NCI-H1694 (cell line): ENCODE results near the gene TIA1.
"Not testable (repeated sequence)": the region's sequence is repeated elsewhere in the genome, so short reads cannot be mapped to it uniquely, and the experiment has no call there.

ENCODE experiments used
- DNase-seq: peaks from one replicate; lab custom pipeline; 2025; lab: John Stamatoyannopoulos, UW

TIA1 gene, protein sequence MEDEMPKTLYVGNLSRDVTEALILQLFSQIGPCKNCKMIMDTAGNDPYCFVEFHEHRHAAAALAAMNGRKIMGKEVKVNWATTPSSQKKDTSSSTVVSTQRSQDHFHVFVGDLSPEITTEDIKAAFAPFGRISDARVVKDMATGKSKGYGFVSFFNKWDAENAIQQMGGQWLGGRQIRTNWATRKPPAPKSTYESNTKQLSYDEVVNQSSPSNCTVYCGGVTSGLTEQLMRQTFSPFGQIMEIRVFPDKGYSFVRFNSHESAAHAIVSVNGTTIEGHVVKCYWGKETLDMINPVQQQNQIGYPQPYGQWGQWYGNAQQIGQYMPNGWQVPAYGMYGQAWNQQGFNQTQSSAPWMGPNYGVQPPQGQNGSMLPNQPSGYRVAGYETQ

GRCh38 chr2:70248181-70248847, at the start of gene TIA1:
Gene TIA1 (minus strand): TSS chr2:70248628. CDS start chr2:70248430, 198 bp downstream.
- DNase-seq = peak; percentile 98

GRCh38 chr2:70297828-70298227, 49.4 kb upstream of the TIA1 start:
- not testable (repeated sequence) for DNase-seq

GRCh38 chr2:70283500-70284191, 35.2 kb upstream of the TIA1 start:
- no peak for DNase-seq

DNA sequence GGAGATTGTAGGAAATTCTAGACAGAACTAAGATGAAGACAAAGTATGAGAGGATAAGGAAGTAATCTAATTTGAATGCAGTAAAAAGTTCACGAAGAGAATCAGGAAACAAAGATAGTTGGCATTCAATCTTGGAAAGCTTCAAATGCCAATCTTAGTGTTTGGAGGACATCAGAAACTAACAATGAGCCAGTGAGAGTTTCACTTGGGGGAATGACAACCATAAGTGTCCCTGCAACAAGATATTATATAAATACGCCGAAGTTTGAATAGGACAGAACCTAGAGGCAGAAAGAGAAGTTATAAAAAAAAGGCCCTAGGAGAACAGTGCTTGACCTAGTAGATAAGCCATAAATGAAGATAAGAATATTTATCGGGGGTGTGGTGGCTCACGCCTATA, 34.0 kb upstream of the TIA1 start:
- DNase-seq = no peak

DNA sequence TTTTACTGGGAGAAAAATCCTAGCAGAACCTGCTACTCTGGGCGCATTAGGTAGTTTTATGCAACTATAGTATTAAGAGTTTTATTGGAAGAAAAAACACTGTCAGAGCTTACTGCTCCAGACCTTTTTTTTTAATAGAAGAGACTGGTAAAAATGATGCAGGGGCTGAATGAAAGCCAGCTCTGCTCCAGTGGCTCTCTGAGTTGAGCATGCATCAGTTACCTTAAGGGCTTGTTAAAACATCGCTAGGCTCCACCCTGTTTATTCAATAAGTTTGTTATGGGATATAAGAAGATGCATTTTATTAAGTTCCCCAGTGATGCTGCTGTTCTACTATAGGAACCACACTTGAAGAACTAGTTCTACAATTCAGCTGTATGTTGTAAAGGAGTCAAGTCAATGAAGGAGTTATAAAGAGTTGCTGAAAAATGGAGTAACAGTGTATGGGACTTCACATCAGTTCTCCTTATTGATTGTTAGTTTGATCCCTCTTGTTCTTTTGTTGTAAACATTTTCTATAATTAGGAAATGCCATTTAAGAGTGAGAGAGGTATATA, 31.9 kb upstream of the TIA1 start:
- DNase-seq = no peak

GRCh38 chr2:70270323-70270722, 21.9 kb upstream of the TIA1 start:
- DNase-seq = no peak

DNA sequence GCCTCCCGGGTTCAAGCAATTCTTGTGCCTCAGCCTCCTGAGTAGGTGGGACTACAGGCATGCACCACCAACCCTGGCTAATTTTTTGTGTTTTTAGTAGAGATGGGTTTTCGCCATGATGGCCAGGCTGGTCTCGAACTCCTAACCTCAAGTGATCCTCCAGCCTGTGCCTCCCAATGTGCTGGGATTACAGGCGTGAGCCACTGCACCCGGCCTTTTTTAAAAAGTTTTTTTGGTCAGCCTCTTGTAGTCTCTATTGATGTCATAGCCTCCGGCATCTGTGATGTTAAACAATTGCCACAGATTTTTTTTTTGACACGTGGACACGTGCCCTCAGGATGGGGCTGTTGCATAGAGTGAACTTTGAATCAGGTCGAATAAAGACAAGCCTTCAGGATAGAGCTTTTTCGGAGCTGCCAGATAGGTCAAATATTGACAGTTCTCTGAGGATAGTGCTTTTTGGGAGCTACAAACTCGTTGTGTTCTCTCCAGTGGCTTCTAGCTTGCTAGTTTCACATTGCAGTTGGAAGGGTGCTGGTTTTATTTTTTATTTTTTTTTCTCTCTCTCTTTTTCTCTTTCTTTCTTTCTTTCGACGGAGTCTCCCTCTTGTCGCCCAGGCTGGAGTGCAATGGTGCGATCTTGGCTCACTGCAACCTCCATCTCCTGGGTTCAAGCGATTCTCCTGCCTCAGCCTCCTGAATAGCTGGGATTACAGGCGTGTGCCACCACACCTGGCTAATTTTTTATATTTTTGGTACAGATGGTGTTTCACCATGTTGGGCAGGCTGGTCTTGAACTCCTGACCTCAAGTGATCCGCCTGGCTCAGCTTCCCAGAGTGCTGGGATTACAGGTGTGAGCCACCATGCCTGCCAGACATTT, 21.2 kb upstream of the TIA1 start:
- DNase-seq = not testable (repeated sequence)

DNA sequence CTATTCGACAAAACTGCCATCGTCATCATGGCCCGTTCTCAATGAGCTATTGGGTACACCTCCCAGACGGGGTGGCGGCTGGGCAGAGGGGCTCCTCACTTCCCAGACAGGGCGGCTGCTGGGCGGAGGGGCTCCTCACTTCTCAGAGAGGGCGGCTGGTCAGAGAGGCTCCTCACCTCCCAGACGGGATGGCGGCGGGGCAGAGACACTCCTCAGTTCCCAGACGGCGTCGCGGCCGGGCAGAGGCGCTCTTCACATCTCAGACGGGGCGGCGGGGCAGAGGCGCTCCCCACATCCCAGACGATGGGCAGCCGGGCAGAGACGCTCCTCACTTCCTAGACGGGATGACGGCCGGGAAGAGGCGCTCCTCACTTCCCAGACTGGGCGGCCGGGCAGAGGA, 18.5 kb upstream of the TIA1 start:
- DNase-seq = not testable (repeated sequence)

DNA sequence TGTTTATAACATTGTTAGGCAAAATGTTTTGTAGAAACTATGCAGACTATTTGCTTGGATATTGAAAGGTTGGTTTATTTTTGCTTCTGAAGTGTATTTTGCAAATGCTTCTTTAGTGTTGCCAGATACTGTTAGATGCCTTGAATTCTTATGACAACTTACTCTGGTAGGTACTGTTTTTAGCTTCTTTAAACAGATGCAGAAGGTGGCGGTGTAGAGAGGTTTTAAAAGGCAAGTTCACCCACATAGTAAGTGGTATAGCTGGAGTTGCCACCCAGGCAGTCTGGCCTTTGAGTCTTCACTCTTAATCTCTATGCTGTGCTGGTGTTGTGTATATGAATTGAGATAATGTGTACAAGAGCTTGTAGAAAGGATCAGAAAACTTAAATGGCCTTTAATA, 13.1 kb upstream of the TIA1 start:
- DNase-seq = no peak

DNA sequence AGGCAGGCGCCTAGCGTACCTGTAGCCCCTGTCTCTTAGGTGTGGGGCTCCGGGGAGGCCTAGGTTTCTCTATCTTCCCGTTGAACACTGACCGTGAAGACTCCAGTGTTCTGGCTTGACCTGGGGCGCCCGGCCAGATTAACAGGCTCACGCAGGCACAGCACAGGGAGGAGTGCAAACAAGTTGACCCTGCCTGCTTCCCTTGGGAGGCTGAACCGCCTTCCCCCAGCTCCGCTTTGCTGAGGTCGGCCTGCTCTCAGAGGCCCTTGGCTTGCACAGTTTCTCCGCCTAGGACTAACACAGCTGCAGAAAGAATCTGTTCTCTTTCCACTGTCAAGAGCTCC, 10.1 kb upstream of the TIA1 start:
- no peak for DNase-seq

DNA sequence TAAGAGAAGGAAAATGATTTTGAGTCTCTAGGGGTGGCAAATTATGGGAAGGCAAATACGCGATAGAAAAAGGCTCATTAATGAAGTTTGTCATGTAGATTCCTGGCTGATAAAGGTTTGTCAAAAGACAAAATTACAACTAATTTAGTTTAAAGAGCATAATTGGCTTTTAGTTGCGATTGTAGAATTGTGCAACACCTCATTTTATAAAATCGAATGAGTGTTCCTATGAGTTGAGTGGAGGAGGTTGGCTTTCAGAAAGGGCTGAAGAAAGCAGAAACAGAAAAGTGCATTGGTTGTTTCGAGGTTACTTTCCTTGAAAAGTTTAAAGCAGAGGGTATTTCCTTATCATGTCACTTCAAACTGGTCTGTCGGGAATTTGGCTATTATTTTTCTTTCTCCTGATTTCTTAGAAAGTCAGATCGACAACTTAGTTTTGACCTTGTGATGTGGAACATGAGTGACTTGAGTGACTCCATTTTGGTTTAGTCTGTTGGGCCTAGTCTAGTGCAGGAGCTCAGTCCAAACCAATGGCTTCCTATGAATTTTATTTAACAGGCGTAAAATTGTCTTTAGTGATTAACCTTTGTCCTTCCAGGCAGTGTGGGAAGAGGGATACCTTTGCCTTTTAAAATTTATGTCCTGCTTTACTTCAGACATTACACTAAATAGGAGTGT, 7.3 kb upstream of the TIA1 start:
- no peak for DNase-seq

DNA sequence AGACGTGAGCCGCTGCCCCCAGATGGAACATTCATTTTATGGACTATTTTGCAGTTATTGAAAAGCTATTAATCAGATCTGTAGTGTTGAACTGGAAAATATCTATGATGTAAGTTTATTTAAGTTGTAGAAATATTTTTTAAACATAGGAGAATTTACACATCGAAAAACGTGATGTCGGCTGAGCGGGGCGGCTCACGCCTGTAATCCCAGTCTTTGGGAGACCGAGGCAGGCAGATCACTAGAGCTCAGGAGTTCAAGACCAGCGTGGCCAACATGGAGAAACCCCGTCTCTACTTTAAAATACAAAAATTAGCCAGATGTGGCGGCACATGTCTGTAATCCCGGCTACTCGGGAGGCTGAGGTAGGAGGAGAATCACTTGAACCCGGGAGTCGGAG, 2.0 kb upstream of the TIA1 start:
- no peak for DNase-seq

DNA sequence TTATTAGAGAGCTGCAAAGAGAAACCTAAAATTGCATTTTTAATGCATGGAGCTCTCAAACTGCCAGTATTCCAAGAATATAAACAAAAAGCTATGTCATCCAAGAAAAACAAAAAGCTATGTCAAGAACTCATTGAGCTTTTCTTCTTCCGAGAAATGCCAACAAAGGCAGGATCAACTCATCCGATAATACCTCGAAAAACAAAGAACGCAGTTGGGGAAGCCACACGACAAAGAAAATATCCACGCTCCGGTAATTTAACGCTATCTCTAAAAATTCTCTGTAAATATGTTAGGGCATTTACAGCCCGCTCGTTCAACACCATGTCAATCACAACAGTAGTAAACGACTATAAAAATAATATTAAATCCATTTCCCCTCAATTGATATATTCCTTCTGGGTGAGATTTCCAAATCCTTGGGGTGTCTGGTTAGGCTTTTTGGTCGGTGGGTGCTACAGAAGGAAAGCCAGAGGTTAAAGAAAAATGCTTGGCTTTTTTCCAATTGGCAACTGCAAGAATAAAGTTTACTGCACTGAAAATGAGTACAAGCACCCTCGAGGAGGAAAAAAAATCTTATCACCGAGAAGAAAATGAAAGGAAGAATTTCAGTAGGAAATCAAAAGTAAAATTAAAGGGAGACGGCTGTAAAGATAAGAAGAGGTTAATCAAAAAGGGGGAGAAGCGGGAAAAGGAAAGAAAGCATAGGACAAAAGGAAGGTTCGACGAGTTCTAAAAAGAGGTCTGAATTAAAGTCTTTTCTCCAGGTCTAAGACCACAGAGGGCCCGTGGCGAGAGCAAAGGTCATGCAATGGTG, 856 bp downstream of the TIA1 start:
- peak; percentile 46 for DNase-seq

- DNase-seq = no peak
These were observed 4.4 kb downstream of the TIA1 start for GRCh38 chr2:70243806-70244584.

- DNase-seq = no peak
These were observed 5.9 kb downstream of the TIA1 start for GRCh38 chr2:70242552-70242951.

- no peak for DNase-seq
These were observed 7.1 kb downstream of the TIA1 start for GRCh38 chr2:70241340-70241739.

DNA sequence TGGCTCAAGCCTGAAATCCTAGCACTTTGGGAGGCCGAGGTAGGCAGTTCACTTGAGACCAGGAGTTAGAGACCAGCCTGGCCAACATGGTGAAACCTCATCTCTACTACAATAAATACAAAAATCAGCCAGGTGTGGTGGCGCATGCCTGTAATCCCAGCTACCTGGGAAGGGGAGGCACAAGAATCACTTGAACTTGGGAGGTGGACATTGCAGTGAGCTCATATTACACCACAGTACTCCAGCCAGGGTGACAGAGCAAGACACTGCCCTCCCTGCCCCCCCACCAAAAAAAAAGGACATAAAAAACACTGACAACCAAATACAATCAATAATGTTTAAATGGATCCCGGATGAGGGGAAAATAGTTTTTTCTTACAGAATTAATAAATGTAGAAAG, 7.8 kb downstream of the TIA1 start:
- DNase-seq = no peak

DNA sequence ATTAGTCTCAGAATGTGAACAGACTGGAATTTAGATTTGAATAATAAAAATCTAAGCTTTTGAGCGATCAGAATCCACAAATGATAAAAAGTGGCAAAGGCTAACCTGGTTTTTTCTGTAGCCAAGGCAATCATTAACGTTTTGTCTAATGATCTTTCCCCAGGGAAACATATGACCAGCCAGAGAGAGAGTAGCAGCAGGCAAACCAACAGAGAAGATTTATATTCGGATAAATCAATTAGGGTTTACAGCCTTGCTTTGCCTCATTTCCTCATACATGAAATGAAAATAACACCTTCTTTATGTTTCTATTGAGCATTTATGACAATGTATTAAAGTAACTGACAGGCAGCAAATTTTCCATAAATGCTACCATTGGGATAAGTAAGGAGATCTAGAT, 14.5 kb downstream of the TIA1 start:
- no peak for DNase-seq

GRCh38 chr2:70226781-70227180, 21.6 kb downstream of the TIA1 start:
- no peak for DNase-seq

DNA sequence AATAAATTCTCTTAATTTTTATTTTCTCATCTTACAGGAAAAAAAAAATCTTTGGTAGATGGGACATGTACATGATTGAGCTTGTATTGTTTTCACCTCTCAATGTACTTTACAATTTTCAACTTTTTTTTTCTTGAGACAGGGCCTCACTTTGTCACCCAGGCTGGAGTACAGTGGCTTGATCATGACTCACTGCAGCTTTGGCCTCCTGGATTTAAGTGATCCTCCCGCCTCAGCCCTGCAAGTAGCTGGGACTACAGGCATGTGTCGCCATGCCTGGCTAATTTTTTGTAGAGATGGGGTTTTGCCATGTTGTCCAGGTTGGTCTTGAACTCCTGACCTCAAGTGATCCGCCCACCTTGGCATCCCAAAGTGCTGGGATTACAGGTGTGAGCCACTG, 25.1 kb downstream of the TIA1 start:
- not testable (repeated sequence) for DNase-seq
